ENCODE data around the gene LYZL4. TPM values are rescaled to one million over a fixed set of nuclear protein-coding genes. Genes with fewer than 3 reads are reported as not detected.

LYZL4 gene
- polyA plus RNA-seq, 4 donors = not detected

- WGBS, 3 donors = 64 to 71% (median 70%) methylated on average over 4 of the region's 4 CpGs
- FAIRE-seq (no peak), DNase-seq (peak in 1 of 2 donors; percentile 31)
- H3K4me1 ChIP-seq (ENCODE audit: control insufficient read depth in 3 of 3, insufficient read depth in 2 of 3, low read depth in 1 of 3, low read length in 2 of 3) = no peaks in the 10 kb centered on the region
- peaks cover 0 to 4% (median 0%) of the 10 kb centered on the region in 3 donors for H3K27me3 ChIP-seq (ENCODE audit: control insufficient read depth in 3 of 3, insufficient read depth in 3 of 3, low read length in 3 of 3)
- H3K36me3 ChIP-seq (ENCODE audit: control insufficient read depth in 3 of 3, insufficient read depth in 2 of 3, low read depth in 1 of 3, low read length in 3 of 3) = no peaks in the 10 kb centered on the region
- no peak overlapping the region for H3K27ac ChIP-seq (ENCODE audit: low read depth in 1 of 3, low read length in 2 of 3)
- no peaks in the 10 kb centered on the region for H3K9me3 ChIP-seq (ENCODE audit: control insufficient read depth in 2 of 2, insufficient read depth in 1 of 2, low read depth in 1 of 2, low read length in 1 of 2)
- H3K4me3 ChIP-seq (ENCODE audit: low read depth in 1 of 3, low read length in 3 of 3) = no peak overlapping the region
Observed at GRCh38 chr3:42446111-42447050, 36.0 kb upstream of the LYZL4 start.

GRCh38 chr3:42443819-42444436 is 33.5 kb upstream of the LYZL4 start:
- FAIRE-seq = no peak
- Histone ChIP-seq H3K9me3 (ENCODE audit: control insufficient read depth in 2 of 2, insufficient read depth in 1 of 2, low read depth in 1 of 2, low read length in 1 of 2) (no peaks in the 10 kb centered on the region), H3K4me1 (ENCODE audit: control insufficient read depth in 3 of 3, insufficient read depth in 2 of 3, low read depth in 1 of 3, low read length in 2 of 3) (no peaks in the 10 kb centered on the region), H3K4me3 (ENCODE audit: low read depth in 1 of 3, low read length in 3 of 3) (no peak overlapping the region), H3K27ac (ENCODE audit: low read depth in 1 of 3, low read length in 2 of 3) (no peak overlapping the region), H3K27me3 (ENCODE audit: control insufficient read depth in 3 of 3, insufficient read depth in 3 of 3, low read length in 3 of 3) (peaks cover 0 to 4% (median 0%) of the 10 kb centered on the region in 3 donors), H3K36me3 (ENCODE audit: control insufficient read depth in 3 of 3, insufficient read depth in 2 of 3, low read depth in 1 of 3, low read length in 3 of 3) (no peaks in the 10 kb centered on the region)
- 18 to 30% (median 23%) methylated on average over 9 of the region's 9 CpGs for WGBS, 3 donors
- peak; percentile 86 to 87 for DNase-seq

DNA sequence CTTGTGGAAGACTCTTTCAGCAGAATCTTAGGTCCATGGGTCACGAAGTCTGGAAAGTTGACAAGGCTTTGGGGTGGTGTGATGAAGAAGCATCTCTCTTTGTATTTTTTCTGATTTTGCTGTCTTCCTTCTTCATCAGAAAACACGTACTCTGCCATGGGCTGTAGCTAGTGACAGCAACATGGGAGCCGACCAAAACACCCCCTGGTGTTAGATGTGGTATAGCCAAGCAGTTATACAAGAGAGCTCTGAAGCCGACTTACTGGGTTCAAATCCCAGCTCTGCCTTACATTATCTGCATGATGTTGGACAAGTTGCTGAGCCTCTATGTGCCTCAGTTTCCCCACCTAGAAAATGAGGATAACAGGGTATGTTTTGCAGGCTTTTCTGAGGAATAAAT is 32.9 kb upstream of the LYZL4 start:
- Histone ChIP-seq H3K4me3 (ENCODE audit: low read depth in 1 of 3, low read length in 3 of 3) (no peak overlapping the region), H3K9me3 (ENCODE audit: control insufficient read depth in 2 of 2, insufficient read depth in 1 of 2, low read depth in 1 of 2, low read length in 1 of 2) (no peaks in the 10 kb centered on the region), H3K4me1 (ENCODE audit: control insufficient read depth in 3 of 3, insufficient read depth in 2 of 3, low read depth in 1 of 3, low read length in 2 of 3) (no peaks in the 10 kb centered on the region), H3K36me3 (ENCODE audit: control insufficient read depth in 3 of 3, insufficient read depth in 2 of 3, low read depth in 1 of 3, low read length in 3 of 3) (no peaks in the 10 kb centered on the region), H3K27ac (ENCODE audit: low read depth in 1 of 3, low read length in 2 of 3) (no peak overlapping the region), H3K27me3 (ENCODE audit: control insufficient read depth in 3 of 3, insufficient read depth in 3 of 3, low read length in 3 of 3) (peaks cover 0 to 4% (median 0%) of the 10 kb centered on the region in 3 donors)
- FAIRE-seq (no peak), DNase-seq (no peak)
- 67 to 84% (median 83%) methylated on average over 4 of the region's 4 CpGs for WGBS, 3 donors

- 83 to 91% (median 87%) methylated on average over 5 of the region's 5 CpGs for WGBS, 3 donors
- Histone ChIP-seq H3K36me3 (ENCODE audit: control insufficient read depth in 3 of 3, insufficient read depth in 2 of 3, low read depth in 1 of 3, low read length in 3 of 3) (no peaks in the 10 kb centered on the region), H3K4me3 (ENCODE audit: low read depth in 1 of 3, low read length in 3 of 3) (no peak overlapping the region), H3K27ac (ENCODE audit: low read depth in 1 of 3, low read length in 2 of 3) (no peak overlapping the region), H3K9me3 (ENCODE audit: control insufficient read depth in 2 of 2, insufficient read depth in 1 of 2, low read depth in 1 of 2, low read length in 1 of 2) (no peaks in the 10 kb centered on the region), H3K27me3 (ENCODE audit: control insufficient read depth in 3 of 3, insufficient read depth in 3 of 3, low read length in 3 of 3) (peaks cover 0 to 4% (median 0%) of the 10 kb centered on the region in 3 donors), H3K4me1 (ENCODE audit: control insufficient read depth in 3 of 3, insufficient read depth in 2 of 3, low read depth in 1 of 3, low read length in 2 of 3) (no peaks in the 10 kb centered on the region)
- DNase-seq (no peak), FAIRE-seq (no peak)
Observed at GRCh38 chr3:42442640-42443039, 32.2 kb upstream of the LYZL4 start.

DNA sequence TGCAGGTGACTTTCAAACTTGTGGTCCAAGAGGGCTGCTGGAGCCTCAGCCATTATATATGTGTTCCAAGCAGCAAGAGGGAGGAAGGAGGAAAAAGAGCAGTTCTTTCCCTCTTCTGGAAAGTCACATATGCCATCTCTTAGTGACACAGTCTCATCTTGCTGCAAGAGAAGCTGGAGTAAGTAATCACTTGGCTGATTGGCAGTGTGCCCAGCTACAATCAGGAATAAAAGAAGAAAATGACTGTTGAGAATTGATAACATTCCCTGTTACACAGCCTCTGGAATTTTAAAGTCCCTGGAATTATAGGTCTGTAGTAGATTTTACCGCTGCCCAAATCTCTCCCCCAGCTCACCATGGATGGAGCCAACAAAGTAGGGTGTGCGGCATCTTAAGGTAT is 31.4 kb upstream of the LYZL4 start:
- Histone ChIP-seq H3K27me3 (ENCODE audit: control insufficient read depth in 3 of 3, insufficient read depth in 3 of 3, low read length in 3 of 3) (peaks cover 0 to 4% (median 0%) of the 10 kb centered on the region in 3 donors), H3K4me3 (ENCODE audit: low read depth in 1 of 3, low read length in 3 of 3) (no peak overlapping the region), H3K27ac (ENCODE audit: low read depth in 1 of 3, low read length in 2 of 3) (no peak overlapping the region), H3K36me3 (ENCODE audit: control insufficient read depth in 3 of 3, insufficient read depth in 2 of 3, low read depth in 1 of 3, low read length in 3 of 3) (no peaks in the 10 kb centered on the region), H3K9me3 (ENCODE audit: control insufficient read depth in 2 of 2, insufficient read depth in 1 of 2, low read depth in 1 of 2, low read length in 1 of 2) (no peaks in the 10 kb centered on the region), H3K4me1 (ENCODE audit: control insufficient read depth in 3 of 3, insufficient read depth in 2 of 3, low read depth in 1 of 3, low read length in 2 of 3) (no peaks in the 10 kb centered on the region)
- WGBS, 3 donors = 21 to 71% (median 43%) methylated on average over 2 of the region's 2 CpGs
- DNase-seq = peak in 1 of 2 donors; percentile 71
- no peak for FAIRE-seq

DNA sequence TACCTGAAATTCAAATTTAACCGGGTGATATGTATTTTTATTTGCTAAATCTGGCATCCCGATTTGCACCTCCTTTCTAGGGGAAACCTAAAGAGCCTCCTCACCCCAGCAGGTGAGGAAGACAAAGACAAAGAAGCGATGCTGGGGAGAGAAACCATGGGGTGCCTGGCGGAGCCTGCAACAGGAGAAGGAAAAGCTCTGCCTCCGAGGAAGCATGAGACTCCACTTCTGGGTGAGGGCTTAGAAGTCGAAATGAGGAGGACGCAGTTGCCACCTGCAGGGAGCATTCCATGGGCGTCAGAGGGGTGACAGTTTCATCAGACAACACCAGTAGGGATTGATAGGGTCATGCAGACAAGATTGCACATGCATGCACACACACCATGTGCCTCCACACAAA is 30.5 kb upstream of the LYZL4 start:
- H3K4me1 ChIP-seq (ENCODE audit: control insufficient read depth in 3 of 3, insufficient read depth in 2 of 3, low read depth in 1 of 3, low read length in 2 of 3) = no peaks in the 10 kb centered on the region
- 58 to 81% (median 66%) methylated on average over 8 of the region's 8 CpGs for WGBS, 3 donors
- DNase-seq (no peak), FAIRE-seq (no peak)
- H3K36me3 ChIP-seq (ENCODE audit: control insufficient read depth in 3 of 3, insufficient read depth in 2 of 3, low read depth in 1 of 3, low read length in 3 of 3) = no peaks in the 10 kb centered on the region
- H3K4me3 ChIP-seq (ENCODE audit: low read depth in 1 of 3, low read length in 3 of 3) = no peak overlapping the region
- H3K27me3 ChIP-seq (ENCODE audit: control insufficient read depth in 3 of 3, insufficient read depth in 3 of 3, low read length in 3 of 3) = peaks cover 0 to 4% (median 0%) of the 10 kb centered on the region in 3 donors
- H3K27ac ChIP-seq (ENCODE audit: low read depth in 1 of 3, low read length in 2 of 3) = no peak overlapping the region
- no peaks in the 10 kb centered on the region for H3K9me3 ChIP-seq (ENCODE audit: control insufficient read depth in 2 of 2, insufficient read depth in 1 of 2, low read depth in 1 of 2, low read length in 1 of 2)

DNA sequence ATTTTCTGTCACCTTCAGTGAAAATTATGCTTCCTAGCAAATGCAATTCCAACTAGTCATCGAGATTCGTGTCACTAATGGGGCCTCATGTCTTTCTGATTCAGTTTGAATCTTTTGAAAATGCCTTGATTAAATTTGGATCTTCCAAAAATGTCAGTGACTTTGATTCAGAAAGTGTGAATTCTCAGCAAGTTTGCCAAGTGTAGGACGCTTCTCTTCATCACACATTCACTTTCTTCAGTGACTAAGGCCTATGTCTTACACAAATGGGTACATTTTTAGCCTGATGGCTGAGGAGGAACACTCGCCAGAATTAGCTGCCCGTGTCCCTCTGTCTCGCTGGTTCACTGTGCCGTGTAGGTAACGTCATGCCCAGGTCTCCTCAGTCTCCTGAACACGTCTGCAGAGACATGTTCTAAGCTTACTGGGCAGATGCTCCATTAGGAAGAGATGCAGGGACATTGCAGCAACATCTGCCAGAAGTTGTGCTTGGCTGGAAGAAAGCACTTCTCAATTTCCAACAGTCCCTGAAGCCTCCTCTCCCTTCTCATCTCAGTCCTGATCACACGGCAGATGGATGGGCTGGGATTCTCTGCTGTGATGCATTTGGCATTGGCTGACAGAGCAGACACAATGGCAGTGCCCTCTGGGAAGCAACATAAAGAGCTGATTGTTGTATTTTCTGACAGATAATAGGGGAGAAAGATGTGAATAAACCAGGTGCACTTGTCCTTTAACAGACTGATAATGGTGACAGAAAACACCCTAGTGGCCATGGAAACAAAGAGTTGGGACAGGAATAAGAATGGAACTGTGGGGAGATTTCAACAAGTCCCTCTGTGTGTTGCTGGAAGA is 29.1 kb upstream of the LYZL4 start:
- FAIRE-seq = no peak

GRCh38 chr3:42438758-42439157 is 28.3 kb upstream of the LYZL4 start:
- Histone ChIP-seq H3K27me3 (ENCODE audit: control insufficient read depth in 3 of 3, insufficient read depth in 3 of 3, low read length in 3 of 3) (peaks cover 0 to 4% (median 0%) of the 10 kb centered on the region in 3 donors), H3K4me3 (ENCODE audit: low read depth in 1 of 3, low read length in 3 of 3) (no peak overlapping the region), H3K4me1 (ENCODE audit: control insufficient read depth in 3 of 3, insufficient read depth in 2 of 3, low read depth in 1 of 3, low read length in 2 of 3) (no peaks in the 10 kb centered on the region), H3K36me3 (ENCODE audit: control insufficient read depth in 3 of 3, insufficient read depth in 2 of 3, low read depth in 1 of 3, low read length in 3 of 3) (no peaks in the 10 kb centered on the region), H3K9me3 (ENCODE audit: control insufficient read depth in 2 of 2, insufficient read depth in 1 of 2, low read depth in 1 of 2, low read length in 1 of 2) (no peaks in the 10 kb centered on the region), H3K27ac (ENCODE audit: low read depth in 1 of 3, low read length in 2 of 3) (no peak overlapping the region)
- FAIRE-seq = no peak
- WGBS, 3 donors = 71 to 78% (median 74%) methylated on average over 2 of the region's 2 CpGs
- no peak for DNase-seq

More for the DNA sequence above, 29.1 kb upstream of the LYZL4 start:
- 83 to 88% (median 87%) methylated on average over 10 of the region's 10 CpGs for WGBS, 3 donors
- no peaks in the 10 kb centered on the region for H3K9me3 ChIP-seq (ENCODE audit: control insufficient read depth in 2 of 2, insufficient read depth in 1 of 2, low read depth in 1 of 2, low read length in 1 of 2)
- no peaks in the 10 kb centered on the region for H3K36me3 ChIP-seq (ENCODE audit: control insufficient read depth in 3 of 3, insufficient read depth in 2 of 3, low read depth in 1 of 3, low read length in 3 of 3)
- no peaks in the 10 kb centered on the region for H3K4me1 ChIP-seq (ENCODE audit: control insufficient read depth in 3 of 3, insufficient read depth in 2 of 3, low read depth in 1 of 3, low read length in 2 of 3)
- H3K27me3 ChIP-seq (ENCODE audit: control insufficient read depth in 3 of 3, insufficient read depth in 3 of 3, low read length in 3 of 3) = peaks cover 0 to 4% (median 0%) of the 10 kb centered on the region in 3 donors
- H3K27ac ChIP-seq (ENCODE audit: low read depth in 1 of 3, low read length in 2 of 3) = no peak overlapping the region
- no peak for DNase-seq
- no peak overlapping the region for H3K4me3 ChIP-seq (ENCODE audit: low read depth in 1 of 3, low read length in 3 of 3)
